Measurements from ENCODE around the gene ZNF778.

Gene ZNF778

DNA sequence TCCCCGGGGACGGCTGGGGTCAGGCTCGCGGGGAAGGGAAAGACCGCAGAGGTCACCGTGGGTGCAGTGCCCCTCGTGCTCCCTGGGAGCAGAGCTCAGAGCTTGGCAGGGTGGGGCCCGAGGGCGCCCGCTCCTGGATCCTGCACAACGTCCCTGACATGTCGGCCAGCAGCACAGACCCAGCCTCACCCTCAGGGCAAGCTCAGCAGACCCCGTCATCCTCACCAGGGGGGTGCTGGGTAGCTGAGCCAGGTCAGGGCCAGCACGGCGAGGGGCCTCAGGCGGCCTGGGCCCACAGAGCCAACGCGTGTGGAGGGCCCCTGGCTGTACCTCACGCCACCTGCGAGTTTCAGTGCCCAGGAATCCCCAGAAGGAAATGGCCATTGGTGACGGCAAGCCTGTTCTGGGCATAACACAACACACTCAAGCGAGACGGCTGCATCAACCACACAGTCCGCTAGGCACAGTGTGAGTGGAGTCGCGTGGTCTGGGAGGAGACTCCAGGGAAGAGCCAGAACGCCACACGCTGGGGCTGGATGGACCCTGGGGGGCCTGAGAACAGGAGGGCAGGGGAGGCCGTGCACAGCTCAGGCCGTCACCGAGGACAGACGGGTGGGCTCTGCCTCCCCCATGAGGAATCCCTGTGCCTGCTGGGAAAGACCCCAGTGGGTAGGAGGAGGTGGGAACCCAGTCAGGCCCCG is 60.3 kb downstream of the ZNF778 start:
- no peak for DNase-seq (ENCODE audit: low read depth)

DNA sequence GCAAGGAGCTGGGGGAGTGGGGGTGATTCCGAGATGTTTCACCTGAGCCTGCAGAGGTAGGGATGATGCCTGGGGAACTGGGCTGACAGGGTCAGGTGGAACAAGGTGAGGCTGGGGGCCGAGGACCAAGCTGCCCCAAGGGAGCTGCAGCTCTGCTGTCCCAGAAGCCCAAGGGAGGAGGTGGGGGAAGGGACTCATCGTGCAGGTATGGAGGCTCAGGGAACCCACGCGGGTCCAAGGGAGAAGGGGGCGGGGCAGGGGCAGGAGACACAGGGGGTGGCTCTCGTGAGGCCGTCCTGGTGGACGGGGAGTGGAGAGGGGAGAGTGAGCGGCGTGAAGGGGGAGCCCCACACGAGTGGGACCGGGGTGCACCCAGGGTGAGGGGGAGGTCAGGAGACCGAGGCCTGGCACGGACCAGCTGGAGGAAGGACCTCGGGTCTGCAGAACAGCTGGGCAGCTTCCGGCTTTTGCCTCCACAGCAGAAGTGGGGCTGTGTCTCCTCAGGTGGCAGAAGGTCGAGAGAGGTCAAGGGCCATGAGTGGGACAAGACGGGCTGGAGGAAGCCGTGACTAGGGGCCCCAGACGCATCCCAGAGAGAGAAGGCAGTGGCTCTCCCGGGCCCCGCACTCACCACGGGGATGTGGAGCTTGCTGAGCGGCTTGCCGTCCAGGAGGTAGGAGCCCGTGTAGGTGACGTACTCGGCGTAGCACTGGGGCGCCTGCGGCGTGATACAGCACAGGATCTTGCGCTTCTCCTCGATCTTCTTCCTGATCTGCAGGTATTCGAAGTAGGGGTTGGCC is 61.1 kb downstream of the ZNF778 start:
- no peak for DNase-seq (ENCODE audit: low read depth)

DNA sequence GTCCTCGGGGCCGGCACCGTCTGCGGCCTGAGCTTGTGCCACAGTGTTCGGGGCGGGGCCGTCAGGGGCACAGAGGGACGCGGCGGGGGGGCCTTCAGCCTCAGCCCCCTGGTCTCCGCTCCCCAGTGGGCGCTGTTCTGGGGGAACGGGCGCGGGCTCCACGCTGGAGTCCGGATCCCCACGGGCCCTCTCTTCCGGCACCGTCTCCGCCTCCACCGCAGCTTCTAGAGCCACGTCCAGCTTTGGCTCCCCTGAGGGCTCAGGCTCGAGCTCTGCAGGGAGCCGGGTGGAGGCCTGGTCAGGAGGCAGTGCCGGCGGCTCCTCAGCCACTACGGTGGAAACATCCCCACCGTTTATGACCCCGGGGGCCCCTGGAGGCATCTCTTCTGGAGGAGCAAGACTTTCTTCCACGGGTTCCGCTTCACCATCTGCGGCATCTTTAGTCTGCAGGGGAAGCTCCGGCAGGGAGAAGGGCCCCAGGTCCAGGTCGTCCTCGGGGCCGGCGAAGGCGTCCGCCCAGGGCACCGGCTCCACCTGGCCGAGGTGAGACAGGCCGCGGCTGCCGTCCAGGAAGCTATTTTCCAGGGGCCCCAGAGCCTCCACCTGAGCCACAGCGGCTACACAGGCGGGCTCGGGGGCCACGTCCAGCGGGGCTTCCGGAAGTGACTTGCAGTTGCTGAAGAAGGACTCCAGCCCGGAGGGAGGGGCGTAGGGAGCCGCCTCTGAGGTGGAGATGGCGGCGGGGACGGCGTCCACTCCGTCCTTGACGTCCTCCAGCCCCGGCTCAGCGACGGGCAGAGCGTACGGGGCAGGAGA is 62.4 kb downstream of the ZNF778 start:
- no peak for DNase-seq (ENCODE audit: low read depth)

DNA sequence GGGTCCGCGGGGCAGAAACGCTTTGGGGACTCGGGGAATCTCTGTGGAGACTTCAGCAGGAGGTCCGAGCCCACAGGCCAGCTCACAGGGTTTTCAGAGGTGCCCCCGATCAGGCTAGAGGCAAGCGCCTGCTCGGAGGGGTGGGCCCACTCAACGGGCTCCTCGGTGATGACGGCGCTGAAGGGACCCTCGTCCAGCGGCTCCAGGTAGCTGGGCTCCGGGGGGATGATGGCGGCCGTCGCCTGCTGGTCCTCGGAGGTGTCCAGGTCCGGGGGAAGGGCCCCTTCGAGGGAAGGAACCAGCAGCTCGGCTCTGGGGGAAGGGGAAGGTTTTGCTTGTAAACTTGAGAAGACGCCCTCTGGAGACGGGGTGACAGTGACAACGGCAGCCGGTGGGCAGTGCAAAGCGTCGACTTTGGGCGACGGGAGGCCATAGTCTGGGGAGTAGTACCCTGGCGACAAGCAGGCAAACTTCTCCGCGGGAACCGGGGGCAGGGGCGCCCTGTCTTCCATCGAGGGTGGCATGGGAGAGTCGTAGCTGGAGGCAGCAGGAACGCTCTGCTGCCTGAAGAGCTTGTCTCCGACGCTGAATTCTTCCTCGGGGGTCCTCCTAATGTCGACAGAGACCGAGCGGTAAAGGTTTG is 63.2 kb downstream of the ZNF778 start:
- DNase-seq (ENCODE audit: low read depth) = no peak

DNA sequence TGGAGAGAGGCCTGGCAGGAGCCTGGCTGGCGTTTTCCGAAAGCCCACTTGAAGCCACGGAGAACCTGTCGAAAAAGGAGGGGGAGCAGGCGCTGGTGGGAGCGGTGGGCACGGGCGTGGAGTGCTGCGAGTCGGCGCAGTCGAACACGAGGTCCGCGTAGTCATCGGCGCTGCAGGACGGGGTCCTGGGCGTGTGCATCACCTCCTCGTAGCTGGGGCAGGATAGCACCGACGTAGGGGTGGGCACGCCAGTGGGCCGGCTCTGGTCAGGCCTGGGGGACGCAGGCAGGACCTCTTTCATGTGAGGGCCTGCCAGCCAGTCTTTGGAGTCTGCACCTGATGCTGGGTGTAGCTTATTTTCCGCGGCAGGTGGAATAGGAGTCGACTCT is 63.7 kb downstream of the ZNF778 start:
- DNase-seq (ENCODE audit: low read depth) = no peak

DNA sequence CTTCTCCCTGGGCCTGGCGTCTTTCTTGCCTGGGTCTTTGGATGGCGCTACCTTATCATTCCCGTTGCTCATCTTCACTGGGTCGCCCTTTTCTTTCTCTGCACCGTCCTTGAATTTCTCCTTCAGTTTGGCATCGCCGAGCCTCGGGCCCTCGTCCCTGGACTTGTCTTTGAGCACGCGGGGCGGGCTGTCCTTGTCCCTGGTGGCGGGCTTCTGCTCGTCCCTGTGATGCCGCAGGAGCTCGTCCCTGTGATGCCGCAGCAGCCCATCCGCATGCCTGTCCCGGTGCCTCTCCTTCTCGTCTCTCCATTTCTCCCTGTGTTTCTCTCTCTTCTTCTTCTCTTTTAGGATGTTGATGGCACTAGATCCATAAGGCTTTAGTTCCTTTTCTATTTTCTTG is 64.3 kb downstream of the ZNF778 start:
- no peak for DNase-seq (ENCODE audit: low read depth)

DNA sequence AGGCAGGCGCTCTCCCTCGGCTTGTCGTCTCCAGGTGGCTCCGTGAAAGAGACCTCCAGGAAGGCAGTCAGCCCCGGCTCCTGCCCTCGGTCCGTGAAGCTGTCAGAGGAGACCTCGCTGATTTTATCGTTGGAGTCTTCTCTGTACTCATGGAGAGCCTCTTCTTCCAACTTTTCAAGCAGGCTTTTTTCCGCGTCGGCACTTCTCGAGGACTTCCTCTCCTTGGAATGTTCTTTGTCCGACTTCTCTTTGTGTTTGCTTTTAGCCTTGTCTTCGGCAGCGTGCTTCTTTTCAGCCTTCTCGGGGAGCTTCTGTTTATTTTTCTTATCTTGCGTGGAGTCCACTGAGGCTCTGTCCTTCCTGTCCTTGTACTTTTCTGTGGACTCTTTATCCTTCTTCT is 65.0 kb downstream of the ZNF778 start:
- DNase-seq (ENCODE audit: low read depth) = no peak

DNA sequence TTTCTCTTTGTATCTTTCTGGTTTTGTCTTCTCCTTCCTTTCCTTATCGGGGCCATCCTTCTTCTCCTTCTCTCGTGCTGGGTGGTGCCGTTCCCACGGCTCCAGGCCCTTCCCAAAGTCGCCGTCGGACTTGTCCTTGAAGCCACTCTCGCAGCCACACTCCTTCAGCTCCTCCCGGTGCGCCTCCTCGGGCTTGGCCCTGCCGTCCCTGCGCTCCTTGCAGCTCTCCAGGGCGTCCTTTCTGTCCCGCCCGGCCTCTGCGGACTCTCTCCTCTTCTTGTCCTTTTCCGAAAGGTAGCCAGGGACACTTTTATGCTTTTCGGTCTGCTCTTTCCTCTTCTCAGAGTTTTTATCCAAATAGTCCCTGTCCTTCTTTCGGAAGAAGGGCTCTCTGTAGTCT is 65.9 kb downstream of the ZNF778 start:
- DNase-seq (ENCODE audit: low read depth) = no peak

DNA sequence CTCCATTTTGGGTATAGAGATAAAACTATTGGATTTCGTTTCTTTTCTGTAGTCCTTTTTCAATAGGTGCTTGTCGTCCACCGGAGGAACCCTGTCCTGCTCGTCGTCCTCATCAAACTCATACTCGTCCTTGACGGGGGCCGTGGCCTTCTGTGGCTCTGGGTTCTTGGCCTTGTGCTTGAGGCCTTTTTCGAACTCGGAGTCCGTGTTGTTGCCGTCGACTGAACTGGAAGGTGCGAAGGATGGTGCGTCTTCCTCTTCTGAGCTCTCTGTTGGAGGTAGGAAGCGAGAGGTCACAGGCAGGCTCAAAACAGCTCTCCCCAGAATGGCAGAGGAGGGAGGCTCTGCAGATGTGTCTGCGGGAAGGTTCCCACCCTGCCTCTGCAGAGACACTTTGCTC is 67.9 kb downstream of the ZNF778 start:
- no peak for DNase-seq (ENCODE audit: low read depth)

DNA sequence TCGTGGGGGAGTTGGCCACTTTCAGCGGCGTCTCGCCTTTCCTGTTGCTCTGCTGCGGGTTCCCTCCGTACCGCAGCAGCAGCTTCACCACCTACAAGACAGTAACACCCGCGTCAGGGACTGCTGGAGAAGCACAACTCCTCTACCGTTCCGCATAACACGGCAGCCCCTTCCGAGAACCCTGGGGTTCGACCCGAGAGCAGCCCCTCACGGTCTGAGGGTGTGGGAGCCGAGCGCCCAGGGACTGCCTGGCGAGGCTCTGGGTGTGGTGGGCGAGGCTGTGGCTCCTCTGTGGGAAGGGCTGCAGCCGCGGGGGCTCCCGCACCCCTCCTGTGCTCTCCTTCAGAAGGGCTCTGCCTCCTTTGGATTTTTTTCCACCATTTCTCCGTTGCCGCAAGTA is 68.6 kb downstream of the ZNF778 start:
- no peak for DNase-seq (ENCODE audit: low read depth)

All from fibroblast of gingiva (primary cell).